ENCODE data around the gene LRFN5.

Gene LRFN5

GRCh38 chr14:41604721-41605531 lies 1.8 kb upstream of the LRFN5 start:
- peaks cover 1% of the 10 kb centered on the region for H3K4me1 ChIP-seq (ENCODE audit: insufficient read depth, low read length, severe bottlenecking)
- H3K27ac ChIP-seq (ENCODE audit: low read depth, low read length, poor library complexity, severe bottlenecking), result no peak overlapping the region
- no peaks in the 10 kb centered on the region for H3K9me2 ChIP-seq (ENCODE audit: low read depth, low read length)
- H3K79me2 ChIP-seq (ENCODE audit: insufficient read depth, low read length), result no peaks in the 10 kb centered on the region
- no peaks in the 10 kb centered on the region for H3K36me3 ChIP-seq (ENCODE audit: insufficient read depth, low read length)
- no peak overlapping the region for H3K4me2 ChIP-seq (ENCODE audit: low read length)
- H3K4me3 ChIP-seq (ENCODE audit: low read depth, low read length, poor library complexity, severe bottlenecking), result no peak overlapping the region
- no peaks in the 10 kb centered on the region for H3F3A ChIP-seq (ENCODE audit: insufficient read depth, low read length)
- TF ChIP-seq CTCF (IDR thresholded peaks at IDR 0.05; ENCODE audit: low read length) (no peak), EZH2 (IDR thresholded peaks at IDR 0.05; ENCODE audit: borderline replicate concordance, low read length) (no peak)
- no peak overlapping the region for H3K9ac ChIP-seq (ENCODE audit: low read length)
- no peaks in the 10 kb centered on the region for H3K9me3 ChIP-seq (ENCODE audit: low read length)
- no peaks in the 10 kb centered on the region for H4K20me1 ChIP-seq (ENCODE audit: insufficient read depth, low read length)
- no peak overlapping the region for H2AFZ ChIP-seq (ENCODE audit: low read length)
- no peaks in the 10 kb centered on the region for H3K27me3 ChIP-seq (ENCODE audit: insufficient read depth, low read length)

- TF ChIP-seq CTCF (IDR thresholded peaks at IDR 0.05; ENCODE audit: low read length) (no peak), EZH2 (IDR thresholded peaks at IDR 0.05; ENCODE audit: borderline replicate concordance, low read length) (no peak)
- Histone ChIP-seq H2AFZ (ENCODE audit: low read length) (no peak overlapping the region), H3K27me3 (ENCODE audit: insufficient read depth, low read length) (no peaks in the 10 kb centered on the region), H3F3A (ENCODE audit: insufficient read depth, low read length) (no peaks in the 10 kb centered on the region), H3K4me2 (ENCODE audit: low read length) (peak overlapping the region; percentile 72; the same call in 1 of the 2 replicates), H3K9me2 (ENCODE audit: low read depth, low read length) (no peaks in the 10 kb centered on the region), H3K4me1 (ENCODE audit: insufficient read depth, low read length, severe bottlenecking) (peaks cover 5% of the 10 kb centered on the region), H4K20me1 (ENCODE audit: insufficient read depth, low read length) (no peaks in the 10 kb centered on the region), H3K27ac (ENCODE audit: low read depth, low read length, poor library complexity, severe bottlenecking) (no peak overlapping the region), H3K36me3 (ENCODE audit: insufficient read depth, low read length) (no peaks in the 10 kb centered on the region), H3K9me3 (ENCODE audit: low read length) (no peaks in the 10 kb centered on the region), H3K4me3 (ENCODE audit: low read depth, low read length, poor library complexity, severe bottlenecking) (peak overlapping the region; percentile 60), H3K79me2 (ENCODE audit: insufficient read depth, low read length) (no peaks in the 10 kb centered on the region), H3K9ac (ENCODE audit: low read length) (no peak overlapping the region)
Measured at GRCh38 chr14:41605550-41606281, 960 bp upstream of the LRFN5 start.

GRCh38 chr14:41606282-41606531 lies 469 bp upstream of the LRFN5 start:
- Histone ChIP-seq H4K20me1 (ENCODE audit: insufficient read depth, low read length) (no peaks in the 10 kb centered on the region), H3K79me2 (ENCODE audit: insufficient read depth, low read length) (no peaks in the 10 kb centered on the region), H3F3A (ENCODE audit: insufficient read depth, low read length) (no peaks in the 10 kb centered on the region), H3K9me3 (ENCODE audit: low read length) (no peaks in the 10 kb centered on the region), H3K9me2 (ENCODE audit: low read depth, low read length) (no peaks in the 10 kb centered on the region), H3K27ac (ENCODE audit: low read depth, low read length, poor library complexity, severe bottlenecking) (no peak overlapping the region), H3K36me3 (ENCODE audit: insufficient read depth, low read length) (no peaks in the 10 kb centered on the region), H3K4me3 (ENCODE audit: low read depth, low read length, poor library complexity, severe bottlenecking) (peak overlapping the region; percentile 60), H2AFZ (ENCODE audit: low read length) (no peak overlapping the region), H3K4me1 (ENCODE audit: insufficient read depth, low read length, severe bottlenecking) (peaks cover 5% of the 10 kb centered on the region), H3K9ac (ENCODE audit: low read length) (peak overlapping the region; percentile 29; the same call in 1 of the 2 replicates), H3K27me3 (ENCODE audit: insufficient read depth, low read length) (no peaks in the 10 kb centered on the region), H3K4me2 (ENCODE audit: low read length) (peak overlapping the region; percentile 72)
- TF ChIP-seq CTCF (IDR thresholded peaks at IDR 0.05; ENCODE audit: low read length) (no peak), EZH2 (IDR thresholded peaks at IDR 0.05; ENCODE audit: borderline replicate concordance, low read length) (no peak)

All from OCI-LY1 (cell line).